GM21381 (cell line): ENCODE data around the gene ATG2A.

Experiments used
- ATAC-seq: cut with Tn5 transposase; IDR thresholded peaks from one replicate; pipeline ENCODE4 v1.9.1; 2021; ENCODE audit warnings: mild to moderate bottlenecking, moderate library complexity; ENCODE audit not compliant: unreplicated experiment

Gene ATG2A

DNA sequence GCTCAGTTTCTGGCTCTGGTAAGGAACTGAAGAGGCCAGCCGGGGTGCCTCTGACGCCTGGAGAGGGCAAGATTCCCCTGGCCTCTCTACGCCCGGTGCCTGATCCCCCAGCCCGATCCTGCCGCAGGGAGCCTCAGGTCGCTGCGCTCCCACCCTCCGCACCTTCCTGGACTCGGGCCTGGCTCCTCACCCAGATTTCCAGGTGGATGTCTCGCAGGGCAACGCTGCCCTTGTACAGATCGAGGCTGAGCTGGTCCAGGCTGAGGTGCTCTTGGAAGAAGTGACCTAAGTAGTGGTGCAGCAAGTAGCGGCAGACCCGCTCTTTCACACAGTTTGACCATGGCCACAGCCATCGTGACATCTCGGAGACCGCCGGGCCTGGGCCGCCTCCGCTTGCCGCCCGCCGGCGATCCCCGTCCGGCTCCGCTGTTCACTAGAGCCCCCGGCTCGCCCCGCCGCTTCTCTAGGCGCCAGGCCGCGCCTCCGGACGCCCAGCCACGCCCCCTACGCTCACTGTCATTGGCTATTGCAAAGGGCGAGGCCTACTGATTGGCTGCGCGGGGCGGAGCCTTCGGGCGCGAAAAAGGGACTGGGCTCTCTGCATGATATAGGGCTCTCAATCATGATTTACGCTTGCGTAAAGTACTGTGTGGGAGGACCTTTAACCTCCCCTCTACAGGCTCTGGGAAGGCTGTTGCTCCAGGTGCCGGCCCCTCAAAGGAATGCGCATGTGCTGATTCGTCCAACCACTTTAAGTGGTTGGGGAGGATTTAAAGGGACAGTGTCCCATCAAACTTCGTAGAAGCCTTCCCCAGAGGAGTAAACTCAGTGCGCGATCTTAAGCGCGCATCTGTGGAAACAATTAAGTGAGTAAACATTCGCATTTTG lies at the start of gene ATG2A:
Gene ATG2A (minus strand): TSS at position 435 of the 888 bp plus-strand sequence. CDS start 74 bp downstream, at position 361.
- peak; percentile 94 for ATAC-seq

DNA sequence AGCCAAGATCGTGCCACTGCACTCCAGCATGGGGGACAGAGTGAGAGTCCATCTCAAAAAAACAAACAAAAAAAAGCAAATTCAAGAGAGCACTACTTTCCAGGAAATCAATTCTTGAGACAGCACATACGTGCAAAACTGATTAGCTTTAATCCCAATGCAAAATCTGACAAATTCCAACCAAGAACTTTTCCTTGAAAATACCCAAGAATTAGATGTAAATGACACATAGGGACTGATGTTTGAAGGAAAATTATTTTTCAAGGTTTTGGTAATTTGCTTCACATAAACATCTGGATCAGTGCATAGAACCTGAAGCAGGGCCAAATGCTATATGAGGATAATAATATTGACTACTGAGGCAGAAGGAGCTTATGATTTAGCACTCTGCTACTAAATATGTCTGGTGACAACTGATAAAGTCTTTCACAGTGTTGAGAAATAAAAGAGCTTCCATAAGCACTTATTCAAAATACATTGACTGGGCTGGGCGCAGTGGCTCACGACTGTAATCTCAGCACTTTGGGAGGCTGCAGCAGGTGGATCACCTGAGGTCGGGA lies 46.1 kb upstream of the ATG2A start:
- no peak for ATAC-seq

DNA sequence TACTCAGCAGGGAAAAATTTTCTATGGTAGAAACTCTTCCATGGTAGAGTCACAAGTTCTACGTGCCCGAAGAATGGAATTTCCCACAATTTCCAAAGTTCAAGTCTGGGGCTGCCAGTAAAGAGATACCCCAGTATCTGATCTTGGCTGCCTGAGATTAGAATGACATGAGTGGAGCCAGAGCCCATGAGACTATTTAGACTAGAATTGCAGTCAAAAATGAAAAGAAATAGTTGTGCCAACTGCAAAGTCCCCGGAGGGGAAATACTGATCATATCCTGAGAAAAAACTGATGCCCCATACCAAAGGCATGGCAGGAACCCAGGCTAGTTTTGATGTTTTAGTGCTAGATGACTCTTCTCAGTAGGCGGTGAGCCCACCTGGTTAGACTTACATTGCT lies 43.7 kb upstream of the ATG2A start:
- ATAC-seq, result no peak

DNA sequence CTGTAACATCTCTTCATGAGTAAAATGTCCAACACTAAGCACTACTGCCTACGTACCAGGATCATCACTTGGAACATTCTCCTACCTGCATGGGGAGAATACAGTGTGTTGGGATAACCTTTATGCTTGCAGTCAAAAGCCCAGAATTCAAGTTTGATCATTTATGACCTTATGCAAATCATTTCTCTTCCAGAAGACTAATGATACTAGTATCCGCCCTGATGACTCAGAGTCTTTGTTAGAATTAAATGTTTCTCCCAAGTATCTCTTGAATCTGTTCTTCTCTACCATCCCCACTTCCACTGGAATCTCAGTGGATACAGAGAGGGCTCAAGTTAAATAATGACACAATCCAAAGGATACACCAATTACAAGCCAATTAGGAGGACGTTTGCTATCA lies 42.5 kb upstream of the ATG2A start:
- ATAC-seq, result no peak

DNA sequence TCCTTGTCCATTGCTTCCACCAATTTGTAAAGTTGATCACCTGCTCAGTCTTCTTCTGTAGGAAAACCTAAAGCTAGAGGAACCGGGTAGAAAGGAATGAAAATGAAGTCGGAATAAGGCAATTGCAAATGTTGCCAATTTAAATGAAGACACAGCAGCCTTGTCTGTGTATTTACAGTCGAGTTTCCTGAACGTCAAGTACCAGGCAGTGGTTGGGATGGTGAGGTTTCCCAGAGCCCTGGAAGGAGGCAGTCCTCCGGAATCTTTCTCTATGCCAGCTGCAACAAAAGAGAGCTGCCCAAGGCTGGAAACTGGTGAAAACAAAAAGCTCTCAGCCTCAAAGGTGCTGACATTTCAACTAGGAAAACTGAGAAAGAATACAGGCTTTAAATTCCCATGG lies 37.2 kb upstream of the ATG2A start:
- ATAC-seq, result no peak

DNA sequence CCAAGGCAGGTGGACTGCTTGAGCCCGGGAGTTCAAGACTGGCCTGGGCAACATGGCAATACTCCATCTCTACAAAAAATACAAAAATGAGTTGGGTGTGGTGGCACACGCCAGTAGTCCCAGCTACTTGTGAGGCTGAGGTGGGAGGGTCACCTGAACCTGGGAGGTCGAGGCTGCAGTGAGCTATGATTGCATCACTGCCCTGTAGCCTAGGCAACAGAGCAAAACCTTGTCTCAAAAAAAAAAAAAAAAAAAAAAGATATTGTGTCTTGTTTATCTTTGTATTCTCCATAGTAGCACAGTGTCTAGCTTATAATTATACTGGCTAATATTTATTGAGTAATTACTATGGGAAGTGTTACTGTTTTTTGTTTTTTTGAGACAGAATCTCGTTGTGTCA lies 34.5 kb upstream of the ATG2A start:
- ATAC-seq, result no peak

DNA sequence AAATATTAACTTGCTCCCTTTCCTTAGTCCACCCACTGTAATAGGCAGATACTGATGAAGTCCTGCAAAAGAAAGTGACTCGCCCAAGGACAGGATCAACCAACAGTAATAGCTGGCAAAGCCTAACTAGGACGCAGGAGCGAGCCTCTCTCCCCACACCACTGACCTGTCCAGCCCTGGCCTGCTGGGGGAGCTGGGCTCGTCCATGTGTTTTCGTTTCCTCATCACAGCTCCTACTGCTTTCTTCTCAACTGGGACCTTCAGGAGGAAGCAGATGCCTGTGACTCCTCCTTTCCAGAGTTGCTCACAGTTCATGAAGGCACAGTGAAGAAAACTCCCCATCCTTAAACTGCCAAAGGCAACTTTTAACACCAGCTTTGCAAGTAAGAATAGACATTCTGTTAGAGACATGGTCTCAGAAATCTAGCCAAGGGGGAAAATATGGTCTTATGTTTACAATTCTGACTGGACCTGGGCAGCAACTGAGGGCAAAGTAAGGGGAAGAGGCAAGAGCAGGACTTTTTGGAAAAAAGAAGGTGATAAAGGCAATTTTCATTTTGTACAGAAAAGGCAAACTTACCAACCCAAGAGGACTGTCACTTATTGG lies 30.3 kb upstream of the ATG2A start:
- no peak for ATAC-seq

DNA sequence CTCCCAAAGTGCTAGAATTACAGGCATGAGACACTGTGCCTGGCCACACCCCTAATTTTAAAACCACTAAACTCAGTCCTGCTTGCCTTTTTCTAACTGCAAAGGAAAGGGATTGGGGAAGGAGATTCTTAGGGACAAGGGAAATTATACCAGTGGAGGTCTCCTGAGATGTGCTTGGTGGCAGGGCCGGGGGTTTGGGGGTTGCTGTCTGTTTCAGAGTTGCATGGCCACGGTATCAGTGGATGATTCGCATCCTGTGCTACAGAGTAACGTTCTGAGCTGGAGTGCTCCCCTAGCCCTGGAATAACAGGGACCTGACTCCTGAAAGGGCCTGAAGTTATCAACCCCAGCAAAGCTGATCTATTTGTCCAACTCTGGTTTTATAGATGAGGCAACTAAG lies 19.5 kb upstream of the ATG2A start:
- no peak for ATAC-seq

DNA sequence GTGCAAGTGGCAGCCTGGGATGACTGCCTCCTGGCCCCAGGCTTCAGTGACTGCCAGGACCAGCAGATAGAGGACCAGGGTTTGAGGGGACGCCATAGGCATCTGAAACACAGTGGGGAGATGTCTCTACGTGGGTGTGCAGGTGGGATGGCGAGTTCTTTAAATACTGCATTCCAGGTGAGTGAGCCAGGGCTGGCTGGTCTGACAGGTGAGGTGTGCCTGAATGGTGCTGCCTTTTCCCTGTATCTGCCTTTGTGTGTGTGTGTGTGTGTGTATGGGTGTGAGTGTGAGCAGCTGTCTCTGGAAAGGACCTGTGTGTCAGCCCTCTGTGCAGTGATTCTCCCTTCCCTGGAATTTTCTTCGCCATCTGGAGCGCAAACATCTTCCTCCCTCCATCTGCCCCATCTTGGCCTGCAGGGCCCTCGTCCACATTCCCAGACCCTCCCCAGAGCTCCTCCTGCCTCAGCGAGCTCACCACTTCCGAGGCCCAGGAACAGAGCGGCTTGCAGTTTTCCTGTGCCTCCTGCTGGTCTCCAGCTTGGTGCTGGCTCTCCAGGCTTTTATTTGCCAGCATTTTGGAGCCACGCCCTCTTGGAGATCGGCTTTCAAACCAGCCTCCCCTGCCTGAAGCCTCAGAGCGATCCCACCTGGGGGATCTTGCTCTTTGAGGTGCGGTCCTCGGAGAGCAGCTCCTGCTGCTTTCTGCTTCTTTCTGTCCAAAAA lies 18.5 kb upstream of the ATG2A start, which contains the start of gene GPHA2:
Gene GPHA2 (minus strand): TSS at position 535 of the 723 bp plus-strand sequence. CDS start 433 bp downstream, at position 102.
- no peak for ATAC-seq

DNA sequence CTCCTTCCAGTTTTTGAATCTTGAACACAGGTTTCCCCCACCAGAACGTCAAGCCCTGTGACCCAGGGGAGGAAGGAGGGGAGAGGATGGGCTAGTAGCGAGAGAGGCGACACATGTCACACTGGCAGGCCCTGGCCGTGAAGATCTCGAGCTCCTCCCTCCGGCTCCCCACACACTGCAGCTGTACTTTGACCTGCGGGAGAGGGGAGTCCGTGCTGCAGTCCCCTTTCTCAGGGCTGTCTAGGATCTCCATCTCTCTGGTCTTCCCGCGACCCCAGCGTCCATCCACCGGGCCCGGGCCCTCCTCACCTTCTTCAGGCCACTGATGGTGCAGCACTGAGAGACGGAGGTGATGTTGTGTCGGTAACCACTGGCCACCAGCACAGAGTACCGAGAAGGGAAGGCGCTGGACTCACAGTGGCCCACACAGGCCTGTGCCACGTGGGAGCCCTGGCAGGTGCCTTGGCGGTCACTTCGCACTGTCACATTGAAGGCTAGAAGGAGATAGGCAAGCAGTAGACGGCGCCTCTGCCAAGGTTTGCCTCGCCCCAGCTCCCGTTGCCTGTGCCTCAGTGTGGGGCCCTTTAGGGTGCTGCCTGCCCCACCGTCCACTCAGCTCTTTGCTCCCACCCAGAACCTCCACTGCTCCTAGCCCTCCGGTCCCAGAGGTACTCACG lies 17.8 kb upstream of the ATG2A start:
- ATAC-seq, result no peak

DNA sequence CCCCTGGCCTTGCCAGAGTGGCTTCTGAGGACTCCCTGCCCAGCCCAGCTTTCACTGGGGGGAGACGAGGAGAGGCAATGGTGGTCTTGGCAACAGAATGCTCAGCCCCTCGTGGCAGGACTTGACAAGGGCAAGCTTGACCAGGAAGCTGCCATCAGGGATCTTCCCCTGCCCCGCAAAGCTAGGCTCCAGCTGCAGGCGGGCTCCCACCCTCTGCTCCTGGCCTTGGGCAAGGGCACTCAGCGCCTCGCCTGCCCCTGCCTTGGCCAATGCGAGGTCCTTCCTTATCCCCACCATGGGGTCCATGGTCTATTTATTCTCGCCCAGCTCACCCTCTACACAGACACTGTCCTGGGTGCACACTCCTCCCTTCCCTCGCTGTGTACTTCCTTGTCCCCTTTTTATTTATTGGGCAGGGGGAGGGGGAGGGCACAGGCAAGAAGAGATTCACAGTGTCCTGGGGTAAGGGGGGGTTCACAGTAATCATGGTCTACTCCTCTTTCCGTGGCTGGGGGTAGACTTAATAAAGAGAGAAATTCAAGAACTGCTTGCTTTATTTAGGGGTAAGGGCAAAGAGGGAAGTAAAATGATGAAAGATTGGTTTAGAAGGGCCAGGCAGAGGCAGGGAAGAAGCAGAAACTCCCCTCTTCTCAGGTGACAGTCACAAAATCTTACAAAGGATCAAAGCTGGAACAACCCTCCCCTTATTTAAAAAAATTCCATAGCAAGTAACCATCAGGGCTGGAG lies 17.1 kb upstream of the ATG2A start:
- no peak for ATAC-seq

DNA sequence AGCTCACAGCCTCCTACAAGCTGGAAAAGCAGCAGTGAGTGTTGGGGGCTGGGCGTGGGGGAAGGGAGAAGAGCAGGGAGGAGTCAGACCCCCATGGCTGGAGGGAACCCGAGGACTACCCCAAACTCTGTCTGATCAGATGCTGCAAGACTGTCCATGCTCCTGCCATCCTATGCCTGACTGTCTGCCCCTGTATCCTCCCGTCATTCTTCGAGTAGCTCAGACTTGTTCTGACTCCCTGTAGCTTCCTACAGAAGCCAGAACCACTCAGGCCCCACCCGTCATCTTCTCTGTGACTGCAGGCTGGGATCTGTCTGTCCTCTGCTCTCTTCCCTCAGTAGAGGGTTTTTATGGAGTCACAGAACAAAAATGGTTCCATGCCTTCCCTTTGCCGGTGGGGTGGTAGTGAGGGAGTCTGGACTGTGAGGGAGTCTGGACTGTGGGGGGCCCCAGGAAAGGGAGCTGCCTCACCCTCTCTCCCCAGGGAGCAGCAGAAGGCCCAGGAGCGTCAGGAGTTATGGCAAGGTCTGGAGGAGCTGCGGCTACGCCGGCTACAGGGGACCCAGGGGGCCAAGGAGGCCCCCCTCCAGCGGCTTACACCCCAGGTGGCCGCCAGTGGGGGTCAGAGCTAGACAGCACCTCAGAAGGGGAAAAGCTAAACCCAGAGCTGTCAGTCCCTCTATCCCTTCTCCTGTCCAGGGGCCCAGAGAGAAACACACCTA lies 16.4 kb upstream of the ATG2A start:
- no peak for ATAC-seq

DNA sequence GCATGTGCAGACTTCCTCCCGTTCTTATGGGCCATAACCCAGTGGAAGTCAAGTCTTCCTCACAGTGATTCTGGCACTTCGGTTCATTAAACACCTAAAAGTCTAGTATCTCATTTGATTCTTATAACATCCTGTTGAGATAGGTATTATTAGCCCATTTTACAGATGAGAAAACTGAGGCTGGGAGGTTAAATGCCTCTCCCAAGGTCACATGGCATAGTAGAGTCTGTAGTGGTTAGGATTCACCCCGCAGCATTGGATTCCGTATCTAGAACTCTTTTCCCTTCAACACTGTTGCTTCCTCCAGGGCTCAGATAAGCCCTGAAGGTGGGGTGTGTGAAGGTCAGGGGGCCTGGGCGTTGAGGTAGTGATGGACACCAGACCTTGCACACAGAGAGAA lies 15.3 kb upstream of the ATG2A start:
- no peak for ATAC-seq

DNA sequence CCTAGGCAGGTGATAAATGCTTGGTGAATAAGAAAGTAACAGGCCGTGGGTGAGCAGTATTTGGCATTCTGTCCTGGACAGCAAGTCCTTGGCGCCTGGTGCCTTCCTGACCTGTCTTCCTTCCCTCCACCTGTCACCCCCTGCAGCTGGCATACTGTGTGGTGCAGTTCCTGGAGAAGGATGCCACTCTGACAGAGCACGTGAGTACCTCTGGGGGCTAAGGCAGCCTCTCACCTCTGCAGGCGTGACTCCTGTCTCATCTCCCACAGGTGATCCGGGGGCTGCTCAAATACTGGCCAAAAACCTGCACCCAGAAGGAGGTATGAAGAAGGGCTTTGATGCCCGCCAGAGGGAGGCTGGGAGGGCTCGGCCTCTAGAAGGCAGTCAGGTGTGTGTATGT lies 14.3 kb upstream of the ATG2A start:
- ATAC-seq, result no peak

DNA sequence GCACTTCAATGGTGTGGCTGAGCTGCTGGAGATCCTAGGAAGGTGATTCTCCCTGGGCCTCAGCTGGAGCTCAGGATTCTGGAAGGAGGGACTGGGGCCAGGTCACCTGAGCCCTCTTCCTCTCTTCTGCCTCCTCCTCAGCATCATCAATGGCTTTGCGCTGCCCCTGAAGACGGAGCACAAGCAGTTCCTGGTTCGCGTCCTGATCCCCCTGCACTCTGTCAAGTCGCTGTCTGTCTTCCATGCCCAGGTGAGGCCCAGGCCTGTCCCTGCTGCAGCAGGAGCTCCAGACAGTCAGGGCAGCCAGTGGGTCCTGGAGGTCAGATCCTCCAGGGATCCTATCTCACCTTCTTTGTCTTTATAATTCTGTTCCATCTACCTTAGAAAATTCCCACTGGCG lies 13.3 kb upstream of the ATG2A start:
- no peak for ATAC-seq

DNA sequence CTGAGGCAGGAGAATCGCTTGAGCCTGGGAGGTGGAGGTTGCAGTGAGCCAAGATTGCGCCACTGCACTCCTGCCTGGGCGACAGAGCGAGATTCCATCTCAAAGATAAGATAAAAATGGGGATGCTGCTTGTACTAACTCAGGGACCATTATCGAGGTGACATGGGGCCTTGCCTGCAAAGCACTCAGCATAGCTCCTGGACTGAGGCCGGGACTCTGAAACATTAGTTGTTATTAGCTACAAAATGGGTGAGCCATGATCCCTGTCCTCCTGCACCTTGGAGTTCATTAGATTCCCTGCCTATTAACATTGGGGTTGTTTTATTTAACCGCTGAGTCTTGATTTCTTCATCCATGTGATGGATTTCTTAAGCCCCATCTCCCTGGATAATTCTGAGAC lies 12.6 kb upstream of the ATG2A start:
- ATAC-seq, result no peak

DNA sequence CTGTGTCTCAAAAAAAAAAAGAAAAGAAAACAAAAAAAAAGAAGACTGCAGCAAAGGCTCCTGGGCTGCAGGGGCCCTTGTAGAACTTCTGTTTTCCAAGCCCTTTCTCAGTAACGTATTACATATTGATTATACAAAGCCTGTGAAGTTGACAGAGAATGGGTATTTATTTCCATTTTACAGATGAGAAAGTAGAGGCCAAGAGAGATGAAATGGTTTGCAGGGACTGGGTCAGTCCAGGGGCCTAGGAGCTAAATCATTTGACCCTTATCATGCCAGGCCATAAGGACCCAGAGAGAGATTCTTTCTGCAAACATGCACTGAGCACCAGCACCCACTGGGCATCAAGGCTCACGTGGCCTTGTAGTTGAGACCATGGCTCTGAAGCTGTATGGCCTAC lies 11.9 kb upstream of the ATG2A start:
- ATAC-seq, result no peak

DNA sequence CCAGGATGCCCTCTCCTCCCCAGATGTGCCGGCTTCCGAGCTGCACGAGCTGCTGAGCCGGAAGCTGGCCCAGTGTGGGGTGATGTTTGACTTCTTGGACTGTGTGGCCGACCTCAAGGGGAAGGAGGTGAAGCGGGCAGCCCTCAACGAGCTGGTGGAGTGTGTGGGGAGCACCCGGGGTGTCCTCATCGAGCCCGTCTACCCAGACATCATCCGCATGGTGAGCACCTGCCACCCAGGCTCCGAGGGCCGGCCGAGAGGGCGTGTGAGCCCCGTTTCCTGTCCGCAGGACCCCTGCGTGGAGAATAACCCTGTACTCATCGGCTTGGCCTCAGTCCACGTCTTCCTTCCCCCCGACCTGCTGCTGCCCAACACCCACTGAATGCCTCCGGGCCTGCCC lies 9.7 kb upstream of the ATG2A start:
- no peak for ATAC-seq
